Left ventricle myocardium inferior (tissue), 1 donor: ENCODE measurements around the gene UXS1. TPM values are rescaled to one million over a fixed set of nuclear protein-coding genes. Genes with fewer than 3 reads are reported as not detected.

Source experiments
- DNase-seq: peaks from one replicate; pipeline ENCODE4 v3.0.0-alpha.2; 2020
- H3K27ac ChIP-seq: fragments of 200-600 bp; replicated peaks from 2 replicates; pipeline ENCODE4 v1.8.0; 2021
- H3K27me3 ChIP-seq: fragments of 200-600 bp; 2 replicates; pipeline ENCODE4 v1.8.0; 2021; ENCODE audit warnings: low read depth
- H3K36me3 ChIP-seq: fragments of 200-600 bp; 2 replicates; pipeline ENCODE4 v1.8.0; 2021
- H3K4me1 ChIP-seq: fragments of 200-600 bp; 2 replicates; pipeline ENCODE4 v1.8.0; 2021
- H3K4me3 ChIP-seq: fragments of 200-600 bp; 2 replicates; pipeline ENCODE4 v1.8.0; 2021; ENCODE audit warnings: mild to moderate bottlenecking, moderate library complexity
- H3K9me3 ChIP-seq: fragments of 200-600 bp; replicated peaks from 2 replicates; pipeline ENCODE4 v1.8.0; 2021
- intact Hi-C: fragments of 100-400 bp; cut with micrococcal nuclease; formaldehyde crosslinking; loops from one replicate; pipeline ENCODE4 v1.11.0; 2022
- total RNA-seq: library from RNA; stranded (reverse); fragmentation: NEBNext Ultra II Directional; extraction: Animal tissue kit (Norgen Biotek cat#: 25700); gene quantifications from one replicate; pipeline ENCODE4 v1.2.1, GENCODE V29; 2021
- TF ChIP-seq, protein P1 (sequence below): fragments of 200-600 bp; IDR thresholded peaks from 2 replicates; pipeline ENCODE4 v1.8.0; 2021; ENCODE audit warnings: antibody characterized with exemption, mild to moderate bottlenecking, borderline replicate concordance
- donor health status: DM: no; HTN: yes; CAD: no; lungs with severe emphysema.

The UXS1 gene
- total RNA-seq, 1 donor from 2014 or later: 26.7 TPM

DNA sequence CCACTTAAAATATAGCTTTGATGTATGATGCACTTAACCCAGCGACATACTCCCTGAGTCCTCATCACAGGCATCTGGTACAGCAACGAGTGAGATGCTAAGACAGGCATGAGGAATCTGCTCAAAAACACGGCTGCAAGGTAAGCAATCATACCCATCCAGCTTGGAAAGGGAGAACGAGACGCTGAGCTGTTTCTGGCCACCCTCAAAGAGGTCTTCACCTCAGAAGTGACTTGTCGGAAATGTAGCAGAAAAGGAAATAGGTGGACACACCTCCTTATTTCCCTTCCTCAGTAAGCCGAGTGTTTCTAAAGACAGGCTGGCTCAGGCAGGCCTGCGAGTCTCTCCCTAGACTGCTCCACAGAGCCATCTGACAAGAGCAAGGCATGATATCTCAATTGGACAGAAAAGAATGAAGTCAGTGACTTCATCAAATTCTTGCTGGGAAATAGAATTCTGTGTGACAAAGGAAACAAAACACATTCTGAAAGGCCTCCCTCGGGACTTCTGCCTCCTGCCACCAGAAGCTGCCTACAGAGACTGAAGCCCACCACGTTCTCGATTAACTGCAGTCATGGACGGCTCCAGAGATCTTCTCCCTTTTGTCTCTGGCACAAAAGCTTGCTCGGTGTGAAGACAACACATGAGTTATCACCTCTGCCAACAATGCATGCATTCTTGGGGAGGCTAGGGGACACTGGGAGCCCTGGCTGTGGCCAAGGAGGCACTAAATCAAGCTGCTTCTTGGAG lies 84.3 kb downstream of the UXS1 start:
- Histone ChIP-seq H3K9me3 (no peaks in the 10 kb centered on the region), H3K4me1 (peaks cover 27% of the 10 kb centered on the region), H3K27ac (no peak overlapping the region), H3K36me3 (peaks cover 22% of the 10 kb centered on the region), H3K27me3 (no peaks in the 10 kb centered on the region), H3K4me3 (no peak overlapping the region)
- TF ChIP-seq, protein P1, sequence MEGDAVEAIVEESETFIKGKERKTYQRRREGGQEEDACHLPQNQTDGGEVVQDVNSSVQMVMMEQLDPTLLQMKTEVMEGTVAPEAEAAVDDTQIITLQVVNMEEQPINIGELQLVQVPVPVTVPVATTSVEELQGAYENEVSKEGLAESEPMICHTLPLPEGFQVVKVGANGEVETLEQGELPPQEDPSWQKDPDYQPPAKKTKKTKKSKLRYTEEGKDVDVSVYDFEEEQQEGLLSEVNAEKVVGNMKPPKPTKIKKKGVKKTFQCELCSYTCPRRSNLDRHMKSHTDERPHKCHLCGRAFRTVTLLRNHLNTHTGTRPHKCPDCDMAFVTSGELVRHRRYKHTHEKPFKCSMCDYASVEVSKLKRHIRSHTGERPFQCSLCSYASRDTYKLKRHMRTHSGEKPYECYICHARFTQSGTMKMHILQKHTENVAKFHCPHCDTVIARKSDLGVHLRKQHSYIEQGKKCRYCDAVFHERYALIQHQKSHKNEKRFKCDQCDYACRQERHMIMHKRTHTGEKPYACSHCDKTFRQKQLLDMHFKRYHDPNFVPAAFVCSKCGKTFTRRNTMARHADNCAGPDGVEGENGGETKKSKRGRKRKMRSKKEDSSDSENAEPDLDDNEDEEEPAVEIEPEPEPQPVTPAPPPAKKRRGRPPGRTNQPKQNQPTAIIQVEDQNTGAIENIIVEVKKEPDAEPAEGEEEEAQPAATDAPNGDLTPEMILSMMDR: no peak
- DNase-seq: no peak
- intact Hi-C loops: no loop called here

GRCh38 chr2:106108791-106109190 lies 85.3 kb downstream of the UXS1 start:
- H3K4me1 ChIP-seq: peaks cover 18% of the 10 kb centered on the region
- H3K27me3 ChIP-seq: no peaks in the 10 kb centered on the region
- no peak for DNase-seq
- H3K9me3 ChIP-seq: no peaks in the 10 kb centered on the region
- H3K27ac ChIP-seq: no peak overlapping the region
- no peak overlapping the region for H3K4me3 ChIP-seq
- H3K36me3 ChIP-seq: peaks cover 22% of the 10 kb centered on the region
- TF ChIP-seq, protein P1: no peak
- intact Hi-C loops: no loop called here

DNA sequence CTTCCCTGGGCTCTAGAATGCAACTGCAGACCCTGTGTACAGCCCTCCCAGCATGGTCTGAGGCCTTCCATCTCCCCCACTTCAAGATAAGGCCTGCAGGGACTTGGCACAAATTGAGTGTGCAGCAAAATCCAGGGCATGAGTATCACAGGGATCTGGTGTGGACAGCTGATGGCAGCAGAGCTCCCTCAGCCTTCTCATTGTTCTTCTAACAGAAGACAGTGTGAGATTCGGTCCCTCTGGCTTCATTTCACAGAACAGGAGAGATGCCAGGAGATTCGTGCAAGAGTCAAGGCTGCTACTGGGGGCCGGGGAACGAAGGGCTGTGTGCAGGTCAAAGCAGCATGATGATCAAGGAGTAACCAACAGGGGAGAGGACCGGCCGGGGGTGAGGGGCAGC lies 85.8 kb downstream of the UXS1 start:
- intact Hi-C loops: no loop called here
- no peaks in the 10 kb centered on the region for H3K27me3 ChIP-seq
- no peak for DNase-seq
- peaks cover 22% of the 10 kb centered on the region for H3K36me3 ChIP-seq
- peaks cover 17% of the 10 kb centered on the region for H3K4me1 ChIP-seq
- H3K9me3 ChIP-seq: no peaks in the 10 kb centered on the region
- H3K27ac ChIP-seq: no peak overlapping the region
- no peak overlapping the region for H3K4me3 ChIP-seq
- TF ChIP-seq, protein P1: peak; percentile 54

DNA sequence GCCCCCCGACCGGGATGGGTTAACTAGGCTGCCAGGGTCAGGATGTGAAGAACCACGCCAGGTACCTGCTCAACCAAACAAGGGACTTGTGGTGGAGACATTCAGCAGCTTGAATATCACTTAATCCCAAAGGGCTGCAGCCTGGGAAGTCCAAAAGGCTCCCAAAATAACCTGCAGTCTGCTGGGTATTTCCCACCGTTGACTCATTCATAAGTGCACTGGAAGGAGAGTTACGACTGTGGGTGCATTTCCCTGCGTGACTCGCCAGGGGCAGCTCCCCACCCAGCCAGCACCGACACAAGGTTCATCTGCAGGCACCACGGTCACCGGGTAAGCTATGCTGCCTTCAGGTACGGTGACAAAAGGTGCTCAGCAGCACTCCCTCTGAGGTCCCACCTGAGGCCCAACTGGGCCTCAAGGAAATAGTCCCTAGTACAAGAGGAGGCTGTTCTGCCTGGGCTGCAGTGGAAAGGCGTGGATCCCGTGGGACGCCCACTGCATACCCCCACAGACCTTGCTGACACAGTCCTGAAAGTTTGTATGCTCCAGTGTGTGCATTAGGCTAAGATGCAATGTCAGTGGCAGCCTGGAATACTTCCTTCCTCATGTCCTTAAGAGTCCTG lies 86.5 kb downstream of the UXS1 start:
- Histone ChIP-seq H3K4me3 (no peak overlapping the region), H3K27me3 (no peaks in the 10 kb centered on the region), H3K36me3 (peaks cover 22% of the 10 kb centered on the region), H3K27ac (no peak overlapping the region), H3K9me3 (no peaks in the 10 kb centered on the region), H3K4me1 (peaks cover 17% of the 10 kb centered on the region)
- intact Hi-C loops: no loop called here
- TF ChIP-seq, protein P1: no peak
- DNase-seq: no peak

DNA sequence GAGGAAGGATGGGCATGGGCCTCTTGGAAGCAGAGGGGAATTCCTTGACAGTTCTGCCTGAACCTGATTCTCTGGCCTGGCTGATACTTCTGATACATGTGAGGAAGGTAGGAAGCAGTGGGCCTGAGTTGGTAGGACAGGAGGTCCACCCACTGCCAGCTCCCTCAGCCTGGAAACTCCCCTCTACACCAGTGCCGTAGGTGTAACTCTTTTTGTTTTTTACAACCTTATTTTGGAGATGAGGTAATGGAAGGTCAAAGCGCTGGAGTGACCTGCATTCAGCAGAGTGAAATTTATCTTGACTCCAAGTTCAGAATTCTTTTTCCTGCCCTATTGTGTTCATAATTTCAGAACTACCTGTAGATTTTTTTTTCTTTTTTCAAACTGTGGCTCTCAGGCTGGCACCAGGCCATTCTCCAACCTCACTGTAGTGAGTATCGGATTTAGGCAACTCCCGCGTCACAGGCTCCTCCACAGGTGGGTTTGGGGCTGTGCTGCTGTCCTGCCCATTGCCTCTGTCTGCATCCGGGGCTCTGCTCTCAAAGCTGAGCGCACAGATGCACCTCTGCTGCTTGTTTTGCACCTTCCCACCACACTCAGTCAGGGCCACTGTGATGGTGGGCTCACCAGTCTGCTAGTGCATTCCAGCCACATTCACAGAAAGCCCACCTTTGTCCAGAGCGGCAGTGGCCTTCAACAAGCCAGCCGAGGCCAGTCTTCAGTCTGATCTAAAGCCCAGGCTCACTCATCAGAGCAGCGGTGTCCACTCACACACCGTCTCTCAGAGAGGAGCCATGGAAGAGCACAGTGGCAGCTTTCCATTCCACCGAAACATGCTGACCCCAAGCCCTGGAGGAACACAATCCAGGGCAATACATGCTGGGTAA lies 87.2 kb downstream of the UXS1 start:
- Histone ChIP-seq H3K27ac (no peak overlapping the region), H3K4me3 (no peak overlapping the region), H3K4me1 (peaks cover 17% of the 10 kb centered on the region), H3K9me3 (no peaks in the 10 kb centered on the region), H3K36me3 (peaks cover 15% of the 10 kb centered on the region), H3K27me3 (no peaks in the 10 kb centered on the region)
- no peak for DNase-seq
- TF ChIP-seq, protein P1: no peak
- intact Hi-C loops: no loop called here
